SHP77 (cell line): ENCODE data around the gene NDUFAF8.
A peak's percentile ranks its signal among the peaks of the same experiment; 100 is the strongest.

Experiments used
- DNase-seq, 2 experiments: peaks; one replicate each; lab custom pipeline; 2025; lab: John Stamatoyannopoulos, UW

Gene NDUFAF8

DNA sequence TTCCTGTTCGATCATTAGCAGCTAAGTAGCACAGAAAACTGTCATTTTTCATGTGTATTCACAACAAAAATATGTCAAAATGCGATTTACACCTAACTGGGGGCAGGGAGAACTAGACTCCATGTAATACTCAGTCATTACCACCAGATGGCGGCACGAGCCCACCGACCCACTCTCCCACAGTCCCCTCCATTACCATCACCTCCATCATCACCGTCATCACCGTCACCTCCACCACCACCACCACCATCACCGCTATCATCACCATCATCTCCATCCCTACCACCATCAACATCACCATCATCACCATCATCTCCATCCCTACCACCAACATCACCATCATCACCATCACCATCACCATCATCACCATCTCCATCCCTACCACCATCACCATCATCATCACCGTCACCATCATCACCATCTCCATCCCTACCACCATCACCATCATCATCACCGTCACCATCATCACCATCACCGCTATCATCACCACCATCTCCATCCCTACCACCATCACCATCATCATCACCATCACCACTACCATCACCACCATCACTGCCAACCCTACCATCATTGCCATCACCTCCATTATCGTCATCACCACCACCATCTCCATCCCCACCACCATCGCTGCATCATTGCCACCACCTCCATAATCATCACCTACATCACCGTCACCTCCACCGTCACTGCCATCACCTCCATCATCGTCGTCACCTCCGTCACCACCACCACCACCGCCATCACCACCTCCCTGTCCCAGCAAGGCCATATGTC is 14.4 kb downstream of the NDUFAF8 start:
- peak in 1 of 2 experiments; percentile 31 for DNase-seq

DNA sequence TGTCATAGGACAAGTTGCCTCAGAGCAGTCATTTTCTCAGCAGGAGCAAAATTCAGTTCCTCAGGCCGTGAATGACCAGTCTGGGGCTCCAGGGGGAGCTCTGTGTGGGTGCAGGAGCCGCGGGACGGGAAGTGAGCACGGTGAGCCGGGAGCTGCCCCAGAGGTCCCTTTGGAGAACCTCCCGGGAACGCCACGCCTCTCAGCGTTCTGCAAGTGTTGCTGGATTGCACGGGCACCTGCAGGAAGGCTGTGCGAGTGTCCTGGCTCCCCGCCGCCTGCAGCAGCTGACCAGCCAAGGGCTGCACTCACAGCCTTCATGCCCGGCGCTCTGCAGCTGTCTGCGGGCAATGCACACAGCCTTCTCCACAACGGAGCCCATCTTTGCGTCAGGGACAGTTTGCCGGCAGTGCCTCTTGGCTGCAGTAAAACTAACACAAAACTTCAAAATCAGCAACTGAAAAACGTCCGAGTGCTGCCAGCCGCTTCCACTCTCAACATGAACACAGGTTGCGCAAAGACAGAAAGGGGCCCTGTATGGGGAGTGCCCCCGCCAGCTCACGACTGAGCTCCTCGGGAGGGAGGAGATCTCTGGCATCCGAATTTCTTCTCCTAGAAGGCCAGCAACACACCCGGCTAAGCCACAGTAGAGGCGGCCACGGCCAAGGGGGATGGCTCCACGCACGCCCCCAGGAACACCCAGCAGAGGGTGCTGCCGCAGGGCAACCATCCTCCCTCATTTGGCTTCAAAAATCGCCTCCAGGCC is 16.0 kb downstream of the NDUFAF8 start:
- DNase-seq, result peak; percentile 68 to 84

DNA sequence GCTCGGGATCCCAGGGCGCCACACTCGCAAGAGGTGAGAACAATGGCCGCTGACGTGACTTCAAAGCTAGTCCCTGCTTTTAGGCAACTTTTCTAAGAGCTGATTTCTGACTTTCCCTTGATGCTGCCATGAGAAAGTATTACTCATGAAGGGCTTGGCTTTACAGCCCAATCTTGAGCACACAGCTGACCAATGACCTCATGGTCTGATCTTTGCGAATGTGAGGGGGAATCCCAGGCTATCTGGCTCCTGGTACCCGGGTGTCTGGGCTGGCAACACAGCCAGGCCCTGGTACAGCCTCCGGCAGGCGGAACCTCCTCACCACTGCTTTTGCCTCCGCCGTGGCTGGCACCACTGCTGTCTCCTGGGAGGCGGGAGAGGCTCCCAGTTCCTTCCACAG is 17.5 kb downstream of the NDUFAF8 start:
- DNase-seq, result no peak

DNA sequence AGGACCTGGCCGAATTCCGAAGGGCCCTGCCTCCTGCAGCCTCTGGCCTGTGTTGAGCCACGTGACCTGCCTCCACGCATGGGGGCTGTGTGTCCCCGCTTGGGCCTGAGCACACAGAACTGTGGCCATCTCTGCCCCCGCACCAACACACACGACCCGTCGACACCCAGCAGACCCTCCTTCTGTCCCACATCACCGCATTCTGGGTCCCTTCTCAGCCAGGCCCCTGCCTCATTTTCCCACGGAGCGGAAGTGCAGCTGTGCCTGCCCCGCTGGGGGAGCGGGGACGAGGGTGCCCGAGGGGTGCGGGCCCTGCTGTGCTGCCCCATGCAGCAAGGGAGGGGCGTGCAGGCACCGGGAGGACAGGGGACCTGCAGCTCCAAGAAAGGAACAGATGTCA is 18.4 kb downstream of the NDUFAF8 start:
- no peak for DNase-seq

DNA sequence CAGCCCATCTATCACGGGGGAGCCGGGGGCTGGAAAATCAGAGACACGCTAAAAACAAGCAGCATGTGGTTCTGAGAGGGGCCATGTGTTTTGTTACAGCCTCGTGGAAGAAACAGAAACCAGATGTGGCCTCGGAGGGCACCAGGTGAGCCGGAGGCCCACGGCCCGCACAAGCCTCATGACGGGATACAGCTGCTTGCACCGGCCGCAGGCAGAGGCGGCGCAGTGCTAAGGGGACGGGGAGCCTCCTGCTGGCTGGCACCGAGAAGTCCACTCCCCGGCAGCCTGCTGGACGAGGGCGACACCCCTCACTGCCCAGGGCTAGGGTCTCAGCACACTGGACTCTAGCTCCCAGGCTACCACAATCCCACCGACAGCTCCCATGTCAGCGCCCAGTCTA is 19.2 kb downstream of the NDUFAF8 start:
- DNase-seq, result no peak

DNA sequence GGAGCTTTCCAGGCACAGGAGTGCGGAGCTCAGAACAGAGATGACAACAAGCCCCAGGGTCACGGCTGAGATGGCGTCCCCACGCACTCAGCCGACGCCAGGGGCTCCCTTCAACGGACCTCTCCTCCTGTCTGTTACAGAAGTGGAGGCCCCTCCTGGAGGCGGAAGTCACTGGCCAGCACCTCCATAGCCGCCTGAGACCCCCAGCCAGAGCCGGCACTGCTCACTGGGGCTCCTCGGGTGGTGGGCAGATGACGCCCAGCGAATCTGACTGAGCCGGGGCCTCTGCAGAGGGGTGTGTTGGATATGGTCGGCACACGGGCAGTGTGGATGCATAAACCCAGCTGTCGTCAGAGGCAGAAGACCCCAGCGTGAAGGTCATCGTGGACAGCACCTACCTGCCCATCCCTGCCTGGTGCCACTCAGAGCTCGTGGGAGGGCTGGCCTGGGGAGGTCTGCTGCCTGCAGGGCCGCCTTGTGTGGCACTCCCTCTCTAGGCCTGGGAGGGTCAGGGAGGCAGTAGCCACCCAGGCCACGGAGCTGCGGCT is 20.0 kb downstream of the NDUFAF8 start:
- DNase-seq, result no peak

DNA sequence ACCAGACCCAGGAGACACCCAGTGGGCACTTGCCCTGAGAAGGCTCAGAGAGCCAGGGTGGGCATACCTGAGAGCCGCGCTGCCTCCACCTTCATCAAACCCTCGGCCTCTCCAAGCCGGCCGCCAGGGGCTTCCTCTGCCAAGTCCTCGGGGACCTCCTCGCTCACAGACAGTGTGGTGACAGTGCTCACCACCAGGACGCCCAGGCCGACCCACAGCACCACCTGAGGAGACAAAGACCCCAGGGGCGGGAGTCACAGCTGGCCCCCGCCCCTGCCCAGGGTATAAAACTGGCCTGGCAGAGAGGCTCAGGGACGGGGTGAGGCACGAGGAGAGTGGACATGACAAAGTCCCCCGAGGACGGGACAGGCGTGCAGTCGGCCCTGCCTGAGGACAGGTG is 21.1 kb downstream of the NDUFAF8 start:
- no peak for DNase-seq

DNA sequence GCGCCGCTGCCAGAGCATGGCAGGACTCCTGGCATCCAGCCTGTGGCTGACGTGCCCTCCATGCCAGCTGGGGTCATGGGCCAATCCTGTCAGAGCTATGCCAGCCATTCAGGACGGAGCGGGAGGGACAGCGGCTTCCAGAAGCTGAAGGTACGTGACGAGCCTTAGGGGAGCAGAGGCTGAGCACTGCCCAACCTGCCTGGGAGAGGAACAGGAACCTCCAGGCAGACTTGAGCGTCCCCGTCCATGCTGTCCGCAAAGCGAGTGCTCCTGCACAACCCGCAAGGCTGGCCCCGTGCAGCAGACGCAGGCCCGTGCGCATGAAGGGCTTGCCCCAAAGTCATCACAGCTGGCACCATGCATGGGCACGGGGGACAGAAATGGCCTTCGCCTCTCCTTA is 21.5 kb downstream of the NDUFAF8 start:
- no peak for DNase-seq

DNA sequence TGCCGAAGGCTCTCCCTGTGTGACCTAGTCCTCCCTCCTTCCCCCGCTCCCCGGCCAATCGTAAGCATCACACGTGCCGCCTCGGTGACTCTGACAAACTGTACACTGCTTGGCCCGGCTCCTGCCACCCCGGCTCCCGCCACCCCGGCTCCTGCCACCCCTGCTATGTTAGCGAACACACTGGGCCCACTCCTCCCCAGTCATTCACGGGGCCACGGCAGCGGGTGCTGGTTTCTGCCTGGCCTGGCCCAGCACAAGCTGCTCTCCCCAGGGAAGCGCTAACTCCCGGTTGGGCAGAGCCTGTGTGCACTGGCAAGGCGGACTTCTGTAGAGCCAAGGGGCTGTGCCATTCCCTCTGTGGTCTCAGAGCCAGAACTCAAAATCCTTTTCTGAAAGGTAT is 22.0 kb downstream of the NDUFAF8 start:
- DNase-seq, result no peak

DNA sequence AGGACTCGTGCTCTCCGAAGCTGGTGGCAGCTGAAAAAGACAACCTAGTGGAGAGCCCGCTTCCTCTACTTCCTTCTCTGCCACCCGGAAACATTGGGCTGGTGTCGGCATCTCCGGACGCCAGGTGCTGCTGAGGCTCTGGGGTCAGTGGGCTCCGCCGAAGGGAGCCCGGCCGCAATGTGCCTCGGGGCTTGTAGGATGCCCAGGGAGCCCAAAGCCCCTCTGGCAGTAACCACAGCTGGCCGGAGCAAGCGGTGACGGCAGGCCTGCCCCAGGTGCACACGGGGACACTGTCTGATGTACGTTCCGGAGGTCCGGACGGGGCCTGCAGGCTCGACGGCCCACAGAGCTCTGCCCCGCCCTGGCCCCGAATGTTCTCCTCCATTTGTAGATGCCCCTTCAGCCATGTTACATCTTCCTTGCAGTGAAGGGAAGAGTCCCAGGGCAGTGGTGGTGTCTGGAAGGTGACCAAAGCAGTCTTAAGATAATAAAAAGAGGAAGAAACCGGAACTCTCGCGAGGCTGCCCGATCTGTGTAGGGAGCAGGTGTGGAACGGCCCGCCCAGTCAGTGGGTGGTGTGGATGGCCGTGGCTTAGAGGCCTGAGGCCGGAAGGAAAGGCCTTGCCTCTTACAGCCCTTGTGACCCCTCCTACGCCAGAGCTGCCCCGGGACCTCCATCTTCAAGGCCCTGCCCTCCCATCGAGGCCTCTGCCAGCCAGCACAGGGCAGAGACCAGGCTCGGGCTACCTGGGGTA is 22.6 kb downstream of the NDUFAF8 start:
- no peak for DNase-seq

DNA sequence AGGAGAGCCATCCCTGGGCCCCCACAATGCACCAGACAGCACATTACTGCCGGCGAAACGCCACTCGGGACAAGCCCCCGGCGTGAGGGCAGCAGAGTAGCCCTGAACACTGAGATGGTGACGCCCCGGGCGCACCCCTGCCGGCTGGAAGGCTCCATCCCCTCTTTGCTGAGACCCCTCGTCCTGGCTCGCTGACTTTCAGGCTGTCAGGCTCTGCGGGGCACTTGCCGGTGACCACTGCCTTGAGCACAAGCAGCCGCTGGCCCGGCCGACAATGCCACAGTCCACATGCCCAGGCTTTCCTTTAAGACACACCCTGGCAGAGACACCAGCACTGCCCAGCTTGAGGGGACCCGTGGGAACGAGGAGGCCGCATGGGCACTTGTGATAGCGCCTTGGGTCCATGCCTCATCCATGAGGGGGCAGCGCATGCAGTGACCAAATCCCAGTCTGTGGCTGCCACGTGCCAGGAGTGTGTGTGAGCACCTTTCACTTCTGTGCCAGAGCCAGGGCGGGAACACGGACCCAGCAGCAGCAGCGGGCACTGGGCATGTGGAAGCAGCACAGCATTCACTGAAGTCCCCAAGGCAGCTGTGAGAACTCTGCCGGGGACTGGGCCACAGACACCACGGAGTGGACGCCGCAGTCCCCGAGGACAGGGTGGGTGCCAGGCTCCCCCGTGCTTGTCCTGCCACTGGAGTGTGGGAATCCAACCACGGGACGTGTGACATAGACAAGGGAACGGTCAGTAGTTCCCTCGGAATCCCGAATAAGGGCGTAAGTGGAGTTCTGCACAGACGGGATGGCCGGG is 24.5 kb downstream of the NDUFAF8 start:
- no peak for DNase-seq

DNA sequence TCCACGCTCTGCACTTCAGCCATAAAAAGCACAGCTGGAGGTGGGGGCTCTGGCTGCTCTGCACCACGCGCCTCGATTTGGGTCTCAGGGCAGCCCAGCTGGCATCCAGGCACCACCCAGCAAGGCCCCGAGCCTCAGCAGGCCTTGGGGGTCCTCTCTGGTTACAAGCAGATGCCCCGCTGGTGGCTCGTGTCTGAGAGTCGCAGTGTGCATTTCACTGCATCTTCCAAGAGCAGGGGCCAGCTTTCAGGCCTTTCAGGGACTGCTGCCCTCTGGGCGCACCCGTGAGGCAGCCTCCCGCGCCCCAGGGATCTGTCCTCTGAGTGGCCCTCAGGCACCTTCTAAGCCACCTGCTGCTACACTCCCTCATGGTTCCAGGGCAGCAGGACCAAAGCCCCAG is 25.5 kb downstream of the NDUFAF8 start:
- DNase-seq, result no peak

DNA sequence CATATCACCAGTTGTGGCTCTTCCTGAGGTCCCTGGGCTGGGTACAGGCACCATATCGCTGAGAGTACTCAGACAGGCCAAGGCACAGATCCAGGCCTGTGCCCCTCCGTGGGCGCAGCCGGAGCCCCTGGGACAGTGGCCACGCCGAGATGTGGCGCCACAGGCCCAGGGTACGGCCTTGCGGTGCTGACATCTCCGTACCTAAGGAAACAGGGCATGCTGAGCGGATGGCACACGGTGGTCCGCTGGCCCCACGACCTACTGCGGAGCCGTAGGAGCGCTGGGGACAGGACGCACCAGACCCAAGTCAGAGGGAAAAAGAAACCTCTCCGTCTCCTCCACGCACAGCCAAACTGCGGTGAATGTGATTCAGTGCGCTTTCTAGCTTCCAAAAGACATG is 26.5 kb downstream of the NDUFAF8 start:
- no peak for DNase-seq

DNA sequence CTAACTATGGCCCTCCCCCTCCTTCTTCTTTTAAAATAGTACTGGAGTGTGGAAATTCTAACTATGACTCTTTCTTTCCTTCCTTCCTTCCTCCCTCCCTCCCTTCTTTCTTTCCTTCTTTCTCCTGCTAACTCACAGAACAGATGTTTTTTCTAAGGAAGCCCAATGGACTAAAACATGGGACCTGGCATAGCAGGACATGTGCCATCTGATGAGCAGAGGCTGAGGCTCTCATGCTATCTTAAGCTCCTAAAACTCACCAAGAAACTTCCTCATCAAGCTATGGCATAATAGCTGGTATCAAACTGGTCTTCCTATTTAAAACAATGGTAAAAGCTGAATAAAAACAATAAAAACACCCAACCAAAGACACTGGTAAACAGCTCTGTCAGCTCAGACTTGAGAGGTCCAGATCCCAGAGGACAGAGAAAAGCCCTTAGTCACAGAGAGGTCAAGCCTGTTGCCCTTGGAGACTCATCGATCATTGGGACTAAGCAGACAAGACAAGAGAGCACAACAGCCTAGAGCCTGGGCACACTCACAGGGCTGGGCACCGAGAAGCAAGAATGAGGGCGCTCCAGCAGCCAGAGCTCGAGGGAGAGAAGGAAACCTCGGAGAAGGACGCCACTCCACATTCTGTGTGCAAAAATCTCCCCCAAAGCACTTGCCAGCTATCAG is 28.4 kb downstream of the NDUFAF8 start:
- no peak for DNase-seq

DNA sequence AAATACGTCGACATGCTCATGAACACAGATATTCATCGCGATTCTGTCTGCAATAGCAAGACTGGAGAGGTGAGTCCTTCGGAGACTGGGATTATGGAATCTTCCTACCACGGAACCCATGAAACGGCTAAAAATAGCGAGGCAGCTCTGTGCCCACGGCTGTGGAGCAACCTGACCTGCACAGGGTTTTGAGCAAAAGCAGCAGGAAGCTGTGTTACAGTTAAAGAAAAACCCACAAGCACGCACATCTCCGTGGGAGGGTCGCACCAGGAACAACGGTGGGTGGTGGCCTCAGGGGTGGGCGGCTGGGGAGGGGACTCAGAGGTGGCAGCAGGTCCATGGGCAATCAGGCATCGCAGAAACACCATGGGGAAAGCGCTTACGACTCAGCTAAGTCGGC is 31.2 kb downstream of the NDUFAF8 start:
- DNase-seq, result no peak

DNA sequence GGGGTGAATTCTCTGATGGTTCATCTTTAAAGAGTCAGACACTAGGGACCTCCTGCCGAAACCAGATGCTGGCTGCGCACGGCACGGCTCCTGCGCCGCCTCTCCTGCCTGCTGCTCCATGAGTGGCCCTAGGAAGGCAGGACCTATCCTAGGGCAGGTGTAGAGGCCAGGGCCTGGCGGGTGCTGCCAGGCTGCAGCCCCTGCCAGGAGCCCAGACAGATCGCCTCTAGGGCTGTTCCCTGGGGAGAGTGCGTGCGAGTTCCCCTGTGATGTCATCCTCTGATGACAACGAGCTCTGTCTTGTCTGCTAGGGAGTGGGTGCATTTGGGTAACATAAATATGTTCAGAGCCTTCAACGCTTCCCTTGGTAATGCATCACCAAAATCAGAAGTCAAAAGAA is 32.1 kb downstream of the NDUFAF8 start:
- no peak for DNase-seq

DNA sequence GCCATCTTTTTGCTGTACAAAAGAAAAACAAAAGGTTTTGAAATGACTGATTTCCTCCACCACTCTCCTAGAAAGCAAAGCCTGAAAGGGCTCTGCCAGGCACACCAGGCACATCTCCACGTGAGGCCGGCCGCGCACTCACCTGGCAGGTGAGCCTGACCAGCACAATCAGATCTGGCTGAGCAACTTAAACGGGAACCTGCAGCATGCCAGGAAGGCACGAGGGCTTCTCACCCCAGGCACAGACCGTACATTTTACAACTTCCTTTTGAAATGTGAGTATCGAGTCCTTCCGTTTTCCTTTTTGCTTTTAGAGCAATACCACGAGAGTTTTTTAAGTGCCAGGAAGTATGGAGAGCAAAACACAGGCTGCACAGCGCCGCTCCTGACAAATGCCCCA is 33.5 kb downstream of the NDUFAF8 start:
- DNase-seq, result no peak

DNA sequence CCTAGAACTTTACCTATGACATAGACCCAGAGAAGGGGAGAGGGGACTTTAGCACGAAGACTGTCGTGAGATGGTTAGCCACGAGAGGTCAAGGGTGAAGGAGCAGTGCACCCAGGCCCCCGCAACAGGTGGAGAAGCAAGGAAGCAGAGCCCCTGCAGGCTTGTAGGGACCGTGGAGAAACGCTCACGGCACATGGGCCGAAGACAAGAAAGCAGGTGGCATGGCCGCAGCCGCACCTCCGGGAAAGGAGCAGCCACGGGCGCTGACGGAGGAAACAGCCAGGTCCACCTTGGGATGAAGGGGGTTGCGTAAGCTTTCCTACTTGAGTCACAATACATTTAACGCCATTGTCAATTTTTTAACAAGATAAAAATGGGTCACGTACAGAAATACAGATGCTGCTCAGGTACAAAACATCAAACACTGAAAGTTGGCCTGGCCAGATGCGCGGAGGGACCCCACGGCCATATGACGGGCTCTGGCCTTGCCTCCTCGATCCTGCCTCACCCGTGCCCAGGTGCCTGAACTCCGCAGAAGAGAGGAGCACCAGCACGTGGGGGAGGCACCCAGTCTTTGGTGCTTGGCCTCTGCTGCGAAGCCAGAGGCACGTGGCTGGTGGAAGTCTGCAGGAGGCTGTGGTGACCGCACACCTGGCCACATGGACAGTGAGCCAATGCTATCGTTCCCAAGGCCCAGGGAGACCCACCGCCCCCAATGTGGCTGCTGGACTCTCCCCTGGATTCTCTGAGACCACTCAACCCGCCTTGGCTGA is 34.8 kb downstream of the NDUFAF8 start:
- DNase-seq, result no peak

DNA sequence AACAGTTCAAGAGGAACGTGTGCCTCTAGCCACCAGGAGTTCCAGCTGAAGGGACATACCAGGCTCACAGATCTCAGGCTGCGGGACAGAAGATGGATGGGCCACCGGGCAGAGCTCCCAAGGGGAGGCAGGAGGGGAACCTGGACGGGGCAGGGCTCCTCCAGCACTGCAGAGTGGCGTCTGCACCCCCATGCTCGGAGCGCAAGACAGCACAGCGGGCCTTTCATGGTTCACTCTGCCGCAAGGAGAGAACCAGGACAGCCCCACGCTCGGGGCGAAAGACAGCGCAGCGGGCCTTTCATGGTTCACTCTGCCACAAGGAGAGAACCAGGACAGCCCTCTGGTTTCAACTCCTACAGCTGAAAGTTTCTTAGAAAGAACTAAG is 35.3 kb downstream of the NDUFAF8 start:
- DNase-seq, result no peak

DNA sequence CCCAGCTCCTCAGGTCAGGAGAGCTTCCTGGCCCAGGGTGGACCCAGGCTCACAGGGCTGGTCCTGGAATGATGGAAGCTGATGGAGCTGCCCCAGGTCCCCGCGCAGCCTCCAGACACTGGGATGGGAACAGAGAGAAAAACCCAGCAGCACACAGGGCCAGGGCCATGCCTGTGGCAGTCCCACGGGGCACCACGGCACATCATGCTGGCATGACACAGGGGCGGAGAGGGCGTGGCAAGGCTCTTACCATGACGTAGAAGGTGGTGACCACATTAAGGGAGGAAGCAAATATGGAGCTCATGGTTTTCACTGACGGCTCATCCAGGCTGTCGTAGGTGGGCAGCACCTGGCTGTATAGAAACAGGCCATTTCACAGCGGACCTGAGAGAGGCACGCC is 37.7 kb downstream of the NDUFAF8 start:
- no peak for DNase-seq
